ENCODE data around the gene SHB.

SHB gene

DNA sequence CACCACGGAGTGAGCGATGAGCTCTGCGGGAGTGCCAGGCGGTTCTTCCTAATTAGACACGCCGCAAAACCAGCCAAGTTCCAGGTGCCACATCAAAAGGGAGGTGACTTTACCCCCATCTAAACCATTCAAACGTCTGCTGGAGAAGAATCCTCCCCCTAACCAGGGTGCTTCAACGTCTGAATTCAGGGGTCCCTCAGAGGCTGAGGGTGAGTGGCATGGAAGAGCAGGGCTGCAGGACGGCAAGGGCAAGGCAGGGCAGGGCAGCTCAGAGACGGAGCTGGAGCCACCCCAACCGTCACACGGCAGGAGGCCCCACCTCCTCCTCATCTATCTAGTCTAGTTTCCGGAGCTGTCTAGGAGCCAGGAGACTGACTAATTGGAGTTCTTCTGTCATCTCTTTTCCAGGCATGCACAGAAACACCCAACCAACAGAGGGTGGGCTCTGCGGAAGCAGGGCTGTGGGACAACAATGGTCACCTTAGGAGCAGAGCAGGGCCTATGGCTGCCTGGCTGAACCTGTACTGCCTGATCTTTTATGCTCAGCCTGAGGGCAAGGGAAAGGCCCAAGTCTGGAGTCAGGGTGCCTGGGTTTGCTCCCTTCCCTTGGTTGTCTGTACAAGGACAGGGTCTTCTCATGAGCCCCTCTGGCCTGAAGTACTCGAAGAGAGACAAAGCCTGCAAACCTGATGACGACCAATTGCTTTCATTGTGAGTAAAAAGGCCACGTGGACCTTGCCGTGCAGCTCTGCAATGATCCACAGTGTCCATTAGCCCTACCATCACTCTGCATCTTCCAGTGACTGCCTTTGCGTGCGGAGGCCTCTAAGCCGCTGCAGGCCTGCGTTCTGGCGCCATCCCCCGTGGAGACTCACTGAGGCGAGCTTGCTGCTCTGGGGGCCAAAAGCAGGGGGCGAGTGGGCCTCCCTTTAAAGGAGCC is 84.1 kb downstream of the SHB start:
- DNase-seq = no peak

- no peak for DNase-seq
Measured at GRCh38 chr9:37984278-37984671, 84.8 kb downstream of the SHB start.

DNA sequence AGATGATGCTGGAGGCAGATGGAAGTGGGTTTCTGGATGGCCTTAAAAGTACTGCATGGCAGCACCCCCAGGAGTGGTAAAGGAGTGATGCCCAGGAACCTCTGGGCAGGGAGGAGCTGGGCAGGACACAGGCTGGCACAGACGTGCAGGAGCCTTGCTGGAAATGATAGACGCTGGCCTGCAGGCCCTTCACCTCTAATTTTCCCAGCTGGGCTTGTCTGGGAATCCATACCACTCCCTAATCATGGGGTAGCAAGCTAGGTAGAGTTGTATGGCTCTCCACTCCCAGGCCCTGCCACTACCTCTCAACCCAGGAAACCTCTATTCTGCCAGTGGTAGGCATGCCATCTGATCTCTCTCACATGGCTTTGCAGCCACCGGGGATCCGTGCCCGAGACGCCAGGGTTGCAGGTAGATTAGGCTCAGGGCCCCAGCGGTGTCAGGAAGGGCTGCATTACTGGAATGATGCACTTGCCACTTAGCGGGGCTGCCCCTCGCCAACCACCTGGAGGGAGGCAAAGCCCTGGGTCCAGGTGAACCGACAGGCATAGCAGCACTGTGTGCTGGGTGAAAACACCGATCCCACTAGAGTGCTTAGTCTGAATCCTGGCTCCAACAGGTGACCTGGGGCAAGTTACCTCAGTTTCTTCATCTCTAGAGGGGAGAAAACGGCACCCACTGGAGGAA is 85.5 kb downstream of the SHB start:
- no peak for DNase-seq

GRCh38 chr9:37979844-37980243 is 89.2 kb downstream of the SHB start:
- no peak for DNase-seq

DNA sequence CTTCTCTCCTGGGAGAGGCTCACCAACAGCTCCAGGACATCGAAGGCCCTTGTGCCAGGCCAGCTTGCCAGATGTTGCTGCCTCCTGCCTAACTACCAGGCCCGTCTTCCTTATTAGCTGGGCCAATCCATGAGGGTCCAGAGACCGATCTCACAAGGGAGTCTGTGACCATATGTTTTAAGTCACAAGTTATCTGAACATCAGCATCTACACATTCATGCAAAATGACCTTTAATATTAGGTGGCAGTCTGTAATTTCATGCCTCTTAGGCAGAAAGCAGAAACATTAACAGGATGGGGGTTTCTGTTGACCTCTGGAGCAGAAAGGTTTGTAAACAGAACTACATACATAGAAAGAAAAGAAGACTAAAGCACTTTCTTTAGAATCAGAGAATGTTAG is 90.0 kb downstream of the SHB start:
- no peak for DNase-seq

DNA sequence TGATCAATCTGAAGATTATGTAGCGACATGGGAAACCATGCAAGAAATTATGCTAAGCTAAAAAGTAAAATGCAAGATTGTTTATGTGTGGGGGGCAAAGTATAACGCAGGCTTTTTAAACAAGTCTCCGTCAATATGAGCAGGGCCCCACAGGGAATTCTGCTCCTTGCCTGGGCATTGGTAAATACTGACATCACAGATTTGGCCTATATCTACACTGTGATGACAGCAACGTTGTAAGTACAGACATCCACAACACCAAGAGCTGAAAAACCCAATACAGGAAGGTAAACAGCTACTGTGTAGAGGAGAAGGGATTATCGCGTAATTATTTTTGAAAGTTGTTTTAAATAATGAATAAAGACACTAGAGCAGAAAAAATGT is 90.6 kb downstream of the SHB start:
- DNase-seq = no peak

DNA sequence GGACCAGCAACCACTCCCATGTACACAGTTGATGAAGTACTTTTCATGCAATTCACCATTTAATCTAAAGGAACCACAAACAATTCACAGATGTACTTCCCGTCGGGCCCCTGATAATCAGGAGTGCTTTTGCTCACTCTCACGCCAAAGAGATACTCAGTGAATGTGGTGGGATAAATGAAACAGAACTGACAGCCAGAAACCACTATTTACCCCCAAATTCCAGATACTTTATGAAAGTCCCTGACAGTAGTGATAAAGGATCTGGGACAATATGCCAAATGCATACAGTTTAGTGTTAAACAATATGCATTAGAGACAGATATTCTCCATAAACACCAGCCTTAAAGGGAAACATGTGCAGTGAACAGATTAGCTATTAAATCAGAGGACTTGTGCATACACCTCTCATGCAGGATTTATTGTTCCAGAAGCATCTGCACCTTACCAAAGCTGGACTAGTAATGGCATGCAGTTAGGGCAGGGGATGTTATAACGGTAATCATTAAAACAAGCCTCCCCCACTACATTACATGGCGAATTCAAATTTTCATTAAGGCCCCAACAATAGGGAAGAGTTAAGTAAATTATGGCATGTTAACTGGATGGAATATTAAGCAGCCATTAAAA is 91.1 kb downstream of the SHB start:
- DNase-seq = no peak

DNA sequence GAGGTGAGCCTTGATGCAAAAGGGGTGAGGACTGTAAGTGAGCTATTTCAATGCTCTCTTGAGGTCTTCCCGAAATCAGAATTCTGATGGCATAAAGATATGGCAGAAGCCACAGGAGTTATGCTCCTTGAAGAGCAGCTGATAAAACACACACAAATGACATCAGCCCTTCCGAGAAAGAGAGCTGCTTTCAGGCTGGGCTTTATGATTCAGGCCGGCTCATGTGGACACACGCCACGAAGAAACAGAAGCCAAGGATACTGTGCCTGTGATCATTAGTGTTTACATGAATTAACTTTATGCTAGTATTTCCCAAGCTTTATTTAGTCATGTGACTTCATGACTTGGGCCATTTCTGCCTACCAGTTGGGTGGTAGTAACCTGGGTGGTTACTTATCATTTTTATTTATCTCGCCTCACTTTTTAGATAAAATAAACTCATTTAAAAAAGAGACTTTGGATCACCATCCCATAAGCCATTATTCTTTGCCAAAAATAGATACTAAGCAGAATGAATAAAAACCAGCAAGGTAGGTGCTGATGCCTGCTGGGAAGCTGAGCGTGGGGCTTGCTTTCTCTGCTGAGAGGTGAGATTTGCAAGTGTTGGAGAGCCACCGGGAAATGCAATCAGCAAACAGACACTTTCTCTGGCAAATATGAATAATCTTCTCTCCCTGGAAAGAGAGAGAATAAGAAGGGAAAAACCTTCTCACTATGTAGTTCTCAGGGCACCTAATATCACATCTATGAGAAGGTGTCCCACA is 92.1 kb downstream of the SHB start:
- no peak for DNase-seq

- DNase-seq = no peak
Measured at GRCh38 chr9:37975639-37976038, 93.4 kb downstream of the SHB start.

DNA sequence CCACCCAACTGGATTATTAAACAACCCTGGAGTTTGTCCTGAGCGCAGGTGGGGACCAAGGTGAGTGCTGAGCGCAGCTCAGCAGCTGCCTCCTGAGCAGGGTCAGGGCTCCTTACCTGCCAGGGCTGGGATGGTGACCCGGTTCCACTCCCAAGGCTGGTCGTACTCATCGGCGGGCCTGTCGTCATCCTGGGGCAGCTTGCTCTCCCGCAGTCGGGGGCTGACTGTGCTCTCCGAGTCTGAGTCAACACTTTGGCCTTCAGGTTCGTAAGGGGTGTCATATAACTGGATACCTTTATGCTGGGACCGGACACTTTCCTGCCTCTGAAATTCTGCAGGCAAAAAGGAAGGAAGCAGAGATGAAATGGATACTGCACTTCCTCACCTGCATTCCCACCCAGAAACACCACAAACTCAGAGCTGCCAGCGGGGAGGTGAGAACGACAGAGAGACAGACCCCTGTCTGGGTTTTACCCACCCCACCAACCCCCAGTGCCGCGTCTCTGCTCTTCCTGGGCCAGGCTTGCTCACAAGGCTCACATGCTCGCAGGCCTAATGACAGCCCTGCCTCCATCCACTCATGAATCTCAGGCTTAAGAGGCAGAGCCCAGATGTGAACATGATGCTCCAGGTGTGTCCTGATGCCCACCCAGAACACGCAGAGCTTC is 94.4 kb downstream of the SHB start:
- DNase-seq = no peak

- DNase-seq = no peak
Measured at GRCh38 chr9:37972351-37972848, 96.6 kb downstream of the SHB start.

DNA sequence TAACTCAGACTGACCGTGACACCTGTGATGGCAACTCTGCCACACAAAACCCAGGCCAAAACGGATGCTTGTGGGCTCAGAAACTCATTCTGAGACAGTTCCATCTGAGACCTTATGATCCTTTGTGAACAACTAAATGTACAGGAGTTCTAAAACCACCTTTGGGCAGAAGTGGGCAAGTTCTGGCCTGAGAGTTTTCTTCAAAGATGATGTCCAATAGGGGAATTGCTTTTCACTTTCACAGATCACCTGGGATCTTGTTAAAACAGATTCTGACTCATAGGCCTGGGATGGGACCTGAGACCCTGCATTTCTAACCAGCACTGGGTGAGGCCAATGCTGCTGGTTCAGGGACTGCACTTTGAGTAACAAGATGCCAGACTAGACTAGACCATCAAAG is 97.3 kb downstream of the SHB start:
- no peak for DNase-seq

- DNase-seq = no peak
Measured at GRCh38 chr9:37971108-37971459, 97.9 kb downstream of the SHB start.

GRCh38 chr9:37970301-37971107 is 98.5 kb downstream of the SHB start:
- DNase-seq = no peak

DNA sequence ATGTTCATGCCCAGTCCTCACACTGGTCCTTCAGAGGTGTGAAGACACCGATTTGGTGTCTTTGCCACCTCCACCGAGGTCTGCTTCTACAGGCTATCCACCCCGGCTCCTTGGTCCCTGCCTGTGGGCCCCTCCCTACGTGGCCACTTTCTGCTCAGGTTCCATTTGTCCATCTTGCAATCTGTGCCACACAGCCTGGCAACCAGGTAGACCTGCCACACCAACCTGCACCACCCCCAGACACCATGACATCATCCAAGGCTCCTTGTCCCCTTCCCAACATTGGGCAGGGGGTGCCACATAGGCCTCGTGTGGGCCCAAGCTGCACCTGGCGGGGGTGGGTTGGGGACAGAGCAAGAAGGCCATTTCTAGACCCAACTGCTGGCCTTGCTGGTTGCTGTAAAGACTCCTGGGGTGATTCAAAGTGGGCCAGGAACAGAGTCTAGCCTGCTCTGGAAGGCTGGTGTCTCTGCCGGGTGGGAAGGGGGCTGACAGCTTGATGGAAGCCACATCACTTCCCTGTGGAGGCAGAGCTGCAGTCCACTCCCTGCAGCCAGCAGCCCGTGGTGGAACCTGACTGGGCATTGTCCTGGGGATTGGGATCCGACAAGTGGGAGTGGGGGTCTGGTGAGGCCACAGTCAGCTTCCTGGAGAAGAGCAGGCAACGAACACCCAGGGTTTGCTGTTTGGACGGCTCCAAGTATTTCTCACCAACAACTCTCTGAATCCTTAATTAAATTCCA is 99.3 kb downstream of the SHB start:
- no peak for DNase-seq

DNA sequence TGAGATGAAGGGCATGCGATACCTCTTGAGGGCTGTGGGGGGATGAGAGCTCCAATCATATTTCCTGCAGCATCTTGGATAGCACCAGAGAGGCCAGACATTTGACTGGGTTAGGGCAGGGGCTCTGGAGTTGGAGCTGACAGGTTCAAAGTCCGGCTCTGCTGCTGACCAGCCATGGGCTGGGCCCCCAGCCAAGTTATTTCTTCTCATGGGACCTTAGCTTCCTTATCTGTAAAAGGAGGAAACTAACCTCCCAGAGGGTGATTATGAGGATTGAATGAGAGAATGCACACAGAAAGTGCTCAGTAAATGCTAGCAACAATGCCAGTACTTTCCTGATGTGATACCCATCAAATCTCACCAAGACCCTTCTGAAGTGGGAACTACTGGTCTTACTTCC is 99.9 kb downstream of the SHB start:
- no peak for DNase-seq

DNA sequence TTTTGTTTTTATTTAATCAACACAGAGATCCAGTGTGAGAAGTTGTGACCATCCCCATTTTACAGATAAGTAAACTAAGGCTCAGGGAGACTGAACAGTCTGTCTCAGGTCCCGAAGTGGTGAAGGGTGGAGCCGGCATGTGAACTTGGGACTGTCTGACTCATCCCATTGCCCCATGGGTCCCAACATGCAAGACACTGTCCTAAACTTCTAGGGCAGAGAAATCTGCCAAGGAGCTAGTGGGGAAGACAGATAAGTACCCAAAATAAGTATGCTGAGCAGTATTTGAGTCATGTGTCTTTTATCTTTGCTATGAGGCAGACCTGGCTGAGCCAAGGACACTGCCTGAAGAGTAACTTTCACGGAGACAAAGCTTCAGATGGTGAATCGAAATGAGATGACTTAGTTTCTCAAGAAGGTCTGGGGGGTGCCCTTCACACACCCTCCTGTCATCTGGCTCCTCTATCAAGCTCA is 100.8 kb downstream of the SHB start:
- no peak for DNase-seq

- DNase-seq = no peak
Measured at GRCh38 chr9:37967761-37968080, 101.3 kb downstream of the SHB start.

GRCh38 chr9:37967014-37967760 is 101.8 kb downstream of the SHB start:
- no peak for DNase-seq

DNA sequence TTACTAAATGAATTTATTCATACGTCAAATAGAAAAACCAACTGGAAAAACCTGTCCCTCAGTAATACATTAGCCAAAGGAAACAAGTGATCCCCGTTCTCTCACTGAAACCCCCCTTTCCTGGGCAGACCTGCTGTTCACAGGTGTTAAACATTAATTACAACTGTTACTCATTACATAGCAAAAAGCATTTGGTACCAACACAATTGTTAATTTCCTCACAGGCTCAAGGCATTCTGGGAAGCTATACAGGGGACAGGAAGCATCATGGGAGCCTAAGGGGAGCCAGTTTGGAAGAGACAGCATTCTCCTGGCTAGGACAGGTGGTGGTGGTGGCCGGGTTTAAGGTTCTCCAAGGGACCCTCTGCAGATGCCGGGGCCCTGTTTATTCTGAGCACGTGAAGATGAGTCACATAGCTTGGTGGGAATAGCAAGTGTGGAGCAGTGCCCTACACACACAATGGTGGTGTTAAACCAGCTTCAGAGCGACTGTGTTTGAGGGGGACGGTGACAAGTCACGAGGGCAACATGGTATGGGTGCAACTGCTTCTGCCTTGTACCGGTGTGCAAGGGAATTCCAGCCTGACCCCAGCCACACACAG is 102.5 kb downstream of the SHB start:
- no peak for DNase-seq

Measured in NCI-H1048 (cell line).